ENCODE data around the gene SCG2. TPM values are rescaled to one million over a fixed set of nuclear protein-coding genes. Genes with fewer than 3 reads are reported as not detected.

The SCG2 gene
- total and polyA plus RNA-seq, 2 donors = 0.28 to 0.71 TPM

DNA sequence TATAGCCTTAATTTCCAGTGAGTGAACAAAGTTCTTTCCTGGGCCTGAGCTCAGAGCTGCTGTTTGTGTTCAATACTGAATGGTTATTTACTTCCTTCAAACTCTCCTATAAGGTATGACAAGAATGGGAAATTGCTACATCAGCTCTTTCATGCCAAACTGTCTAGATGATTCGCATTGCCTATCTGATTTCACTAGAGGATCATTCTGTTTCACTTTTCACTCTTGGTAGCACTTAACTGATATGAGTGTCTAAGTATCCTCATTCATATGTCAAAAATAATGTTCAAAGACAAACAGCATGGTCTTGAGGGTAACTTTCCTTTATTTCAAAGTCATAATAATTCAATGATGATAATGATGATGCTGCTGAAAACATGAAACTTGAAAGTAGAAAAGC lies 32.9 kb upstream of the SCG2 start:
- H3K27me3 ChIP-seq (ENCODE audit: control insufficient read depth in 2 of 2, insufficient read depth in 1 of 2, low read length in 1 of 2) = no peaks in the 10 kb centered on the region
- no peak overlapping the region for H3K4me3 ChIP-seq (ENCODE audit: low read length in 2 of 2)
- DNase-seq (ENCODE audit: low read depth in 6 of 9, low spot score in 9 of 9) = no peak
- no peak overlapping the region for H3K27ac ChIP-seq (ENCODE audit: low read depth in 1 of 2, low read length in 1 of 2)
- H3K36me3 ChIP-seq (ENCODE audit: control insufficient read depth in 2 of 2, insufficient read depth in 2 of 2, low read length in 1 of 2) = no peaks in the 10 kb centered on the region
- H3K9me3 ChIP-seq (ENCODE audit: control insufficient read depth in 2 of 2, insufficient read depth in 1 of 2, low read length in 1 of 2) = no peaks in the 10 kb centered on the region
- no peaks in the 10 kb centered on the region for H3K4me1 ChIP-seq (ENCODE audit: control insufficient read depth in 2 of 2, insufficient read depth in 2 of 2, low read length in 2 of 2)
- WGBS = 78% methylated on average over 1 of the region's 1 CpG

- H3K27ac ChIP-seq (ENCODE audit: low read depth in 1 of 2, low read length in 1 of 2) = no peak overlapping the region
- no peaks in the 10 kb centered on the region for H3K36me3 ChIP-seq (ENCODE audit: control insufficient read depth in 2 of 2, insufficient read depth in 2 of 2, low read length in 1 of 2)
- 98% methylated on average over 3 of the region's 3 CpGs for WGBS
- H3K27me3 ChIP-seq (ENCODE audit: control insufficient read depth in 2 of 2, insufficient read depth in 1 of 2, low read length in 1 of 2) = no peaks in the 10 kb centered on the region
- no peak overlapping the region for H3K4me3 ChIP-seq (ENCODE audit: low read length in 2 of 2)
- no peaks in the 10 kb centered on the region for H3K9me3 ChIP-seq (ENCODE audit: control insufficient read depth in 2 of 2, insufficient read depth in 1 of 2, low read length in 1 of 2)
- no peaks in the 10 kb centered on the region for H3K4me1 ChIP-seq (ENCODE audit: control insufficient read depth in 2 of 2, insufficient read depth in 2 of 2, low read length in 2 of 2)
- DNase-seq (ENCODE audit: low read depth in 6 of 9, low spot score in 9 of 9) = no peak
These were observed 32.1 kb upstream of the SCG2 start for GRCh38 chr2:223634238-223634637.

GRCh38 chr2:223633656-223634055 lies 31.5 kb upstream of the SCG2 start:
- WGBS = 91% methylated on average over 6 of the region's 6 CpGs
- Histone ChIP-seq H3K27ac (ENCODE audit: low read depth in 1 of 2, low read length in 1 of 2) (no peak overlapping the region), H3K36me3 (ENCODE audit: control insufficient read depth in 2 of 2, insufficient read depth in 2 of 2, low read length in 1 of 2) (no peaks in the 10 kb centered on the region), H3K4me3 (ENCODE audit: low read length in 2 of 2) (no peak overlapping the region), H3K27me3 (ENCODE audit: control insufficient read depth in 2 of 2, insufficient read depth in 1 of 2, low read length in 1 of 2) (no peaks in the 10 kb centered on the region), H3K9me3 (ENCODE audit: control insufficient read depth in 2 of 2, insufficient read depth in 1 of 2, low read length in 1 of 2) (no peaks in the 10 kb centered on the region), H3K4me1 (ENCODE audit: control insufficient read depth in 2 of 2, insufficient read depth in 2 of 2, low read length in 2 of 2) (no peaks in the 10 kb centered on the region)
- no peak for DNase-seq (ENCODE audit: low read depth in 6 of 9, low spot score in 9 of 9)

GRCh38 chr2:223632826-223633225 lies 30.7 kb upstream of the SCG2 start:
- Histone ChIP-seq H3K4me3 (ENCODE audit: low read length in 2 of 2) (no peak overlapping the region), H3K27ac (ENCODE audit: low read depth in 1 of 2, low read length in 1 of 2) (no peak overlapping the region), H3K27me3 (ENCODE audit: control insufficient read depth in 2 of 2, insufficient read depth in 1 of 2, low read length in 1 of 2) (no peaks in the 10 kb centered on the region), H3K9me3 (ENCODE audit: control insufficient read depth in 2 of 2, insufficient read depth in 1 of 2, low read length in 1 of 2) (no peaks in the 10 kb centered on the region), H3K36me3 (ENCODE audit: control insufficient read depth in 2 of 2, insufficient read depth in 2 of 2, low read length in 1 of 2) (no peaks in the 10 kb centered on the region), H3K4me1 (ENCODE audit: control insufficient read depth in 2 of 2, insufficient read depth in 2 of 2, low read length in 2 of 2) (no peaks in the 10 kb centered on the region)
- WGBS = 95% methylated on average over 2 of the region's 2 CpGs
- DNase-seq (ENCODE audit: low read depth in 6 of 9, low spot score in 9 of 9) = no peak

DNA sequence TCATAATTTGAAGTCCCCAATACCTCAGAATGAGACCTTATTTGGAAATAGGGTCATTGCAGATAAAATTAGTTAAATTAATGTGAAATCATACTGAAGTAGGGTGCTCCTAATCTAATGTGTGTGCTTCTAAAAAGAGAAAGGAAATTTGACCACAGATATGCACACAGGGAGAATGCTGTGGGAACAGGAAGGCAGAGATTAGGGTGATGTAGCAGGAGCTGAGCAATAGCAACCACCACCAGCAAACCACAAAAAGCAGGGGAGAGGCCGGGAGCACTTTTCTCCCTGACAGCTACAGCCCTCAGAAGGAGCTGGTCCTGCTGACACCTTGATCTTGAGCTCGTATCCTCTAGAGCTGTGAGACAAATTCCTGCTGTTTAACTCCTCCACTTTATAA lies 24.6 kb upstream of the SCG2 start:
- Histone ChIP-seq H3K27ac (ENCODE audit: low read depth in 1 of 2, low read length in 1 of 2) (no peak overlapping the region), H3K27me3 (ENCODE audit: control insufficient read depth in 2 of 2, insufficient read depth in 1 of 2, low read length in 1 of 2) (no peaks in the 10 kb centered on the region), H3K36me3 (ENCODE audit: control insufficient read depth in 2 of 2, insufficient read depth in 2 of 2, low read length in 1 of 2) (no peaks in the 10 kb centered on the region), H3K4me1 (ENCODE audit: control insufficient read depth in 2 of 2, insufficient read depth in 2 of 2, low read length in 2 of 2) (no peaks in the 10 kb centered on the region), H3K4me3 (ENCODE audit: low read length in 2 of 2) (no peak overlapping the region), H3K9me3 (ENCODE audit: control insufficient read depth in 2 of 2, insufficient read depth in 1 of 2, low read length in 1 of 2) (no peaks in the 10 kb centered on the region)
- 16% methylated on average over 2 of the region's 2 CpGs for WGBS
- DNase-seq (ENCODE audit: low read depth in 6 of 9, low spot score in 9 of 9) = no peak

DNA sequence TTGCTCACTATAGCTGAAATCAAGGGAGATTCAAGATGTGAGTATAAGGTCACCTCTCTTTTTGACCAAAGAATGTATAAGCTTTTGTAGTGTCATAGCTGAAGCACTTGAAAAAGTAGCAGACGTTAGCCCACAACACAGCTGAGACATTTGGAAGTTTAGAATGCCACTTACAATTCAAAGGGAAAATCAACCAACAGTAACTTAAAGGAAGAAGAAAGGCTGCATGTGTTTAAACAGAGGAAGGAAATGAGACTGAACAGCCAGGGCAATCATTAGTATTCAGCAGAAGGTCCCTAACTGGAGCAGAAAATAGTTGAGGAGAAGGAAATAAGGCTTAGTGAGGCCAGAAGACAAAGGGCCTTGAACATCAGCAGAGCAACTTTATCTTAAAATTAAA lies 23.5 kb upstream of the SCG2 start:
- Histone ChIP-seq H3K4me3 (ENCODE audit: low read length in 2 of 2) (no peak overlapping the region), H3K27me3 (ENCODE audit: control insufficient read depth in 2 of 2, insufficient read depth in 1 of 2, low read length in 1 of 2) (no peaks in the 10 kb centered on the region), H3K27ac (ENCODE audit: low read depth in 1 of 2, low read length in 1 of 2) (no peak overlapping the region), H3K4me1 (ENCODE audit: control insufficient read depth in 2 of 2, insufficient read depth in 2 of 2, low read length in 2 of 2) (no peaks in the 10 kb centered on the region), H3K36me3 (ENCODE audit: control insufficient read depth in 2 of 2, insufficient read depth in 2 of 2, low read length in 1 of 2) (no peaks in the 10 kb centered on the region), H3K9me3 (ENCODE audit: control insufficient read depth in 2 of 2, insufficient read depth in 1 of 2, low read length in 1 of 2) (no peaks in the 10 kb centered on the region)
- 55% methylated on average over 1 of the region's 1 CpG for WGBS
- DNase-seq (ENCODE audit: low read depth in 6 of 9, low spot score in 9 of 9) = no peak

GRCh38 chr2:223621901-223622300 lies 19.7 kb upstream of the SCG2 start:
- H3K27ac ChIP-seq (ENCODE audit: low read depth in 1 of 2, low read length in 1 of 2) = no peak overlapping the region
- H3K27me3 ChIP-seq (ENCODE audit: control insufficient read depth in 2 of 2, insufficient read depth in 1 of 2, low read length in 1 of 2) = peaks cover 0 to 9% of the 10 kb centered on the region in 2 donors
- 66% methylated on average over 7 of the region's 7 CpGs for WGBS
- no peaks in the 10 kb centered on the region for H3K9me3 ChIP-seq (ENCODE audit: control insufficient read depth in 2 of 2, insufficient read depth in 1 of 2, low read length in 1 of 2)
- no peaks in the 10 kb centered on the region for H3K36me3 ChIP-seq (ENCODE audit: control insufficient read depth in 2 of 2, insufficient read depth in 2 of 2, low read length in 1 of 2)
- H3K4me3 ChIP-seq (ENCODE audit: low read length in 2 of 2) = no peak overlapping the region
- DNase-seq (ENCODE audit: low read depth in 6 of 9, low spot score in 9 of 9) = no peak
- no peaks in the 10 kb centered on the region for H3K4me1 ChIP-seq (ENCODE audit: control insufficient read depth in 2 of 2, insufficient read depth in 2 of 2, low read length in 2 of 2)

GRCh38 chr2:223619486-223620129 lies 17.4 kb upstream of the SCG2 start:
- Histone ChIP-seq H3K27ac (ENCODE audit: low read depth in 1 of 2, low read length in 1 of 2) (no peak overlapping the region), H3K4me3 (ENCODE audit: low read length in 2 of 2) (no peak overlapping the region), H3K27me3 (ENCODE audit: control insufficient read depth in 2 of 2, insufficient read depth in 1 of 2, low read length in 1 of 2) (peaks cover 0 to 13% of the 10 kb centered on the region in 2 donors), H3K36me3 (ENCODE audit: control insufficient read depth in 2 of 2, insufficient read depth in 2 of 2, low read length in 1 of 2) (no peaks in the 10 kb centered on the region), H3K4me1 (ENCODE audit: control insufficient read depth in 2 of 2, insufficient read depth in 2 of 2, low read length in 2 of 2) (no peaks in the 10 kb centered on the region), H3K9me3 (ENCODE audit: control insufficient read depth in 2 of 2, insufficient read depth in 1 of 2, low read length in 1 of 2) (no peaks in the 10 kb centered on the region)
- DNase-seq (ENCODE audit: low read depth in 6 of 9, low spot score in 9 of 9) = no peak
- 72% methylated on average over 7 of the region's 7 CpGs for WGBS

- WGBS = 12% methylated on average over 13 of the region's 13 CpGs
- peaks cover 0 to 24% of the 10 kb centered on the region in 2 donors for H3K27me3 ChIP-seq (ENCODE audit: control insufficient read depth in 2 of 2, insufficient read depth in 1 of 2, low read length in 1 of 2)
- no peak for DNase-seq (ENCODE audit: low read depth in 6 of 9, low spot score in 9 of 9)
These were observed 16.2 kb upstream of the SCG2 start for GRCh38 chr2:223618172-223619035.

More at GRCh38 chr2:223618172-223619035, 16.2 kb upstream of the SCG2 start:
- Histone ChIP-seq H3K27ac (ENCODE audit: low read depth in 1 of 2, low read length in 1 of 2) (no peak overlapping the region), H3K4me1 (ENCODE audit: control insufficient read depth in 2 of 2, insufficient read depth in 2 of 2, low read length in 2 of 2) (no peaks in the 10 kb centered on the region), H3K36me3 (ENCODE audit: control insufficient read depth in 2 of 2, insufficient read depth in 2 of 2, low read length in 1 of 2) (no peaks in the 10 kb centered on the region), H3K4me3 (ENCODE audit: low read length in 2 of 2) (no peak overlapping the region), H3K9me3 (ENCODE audit: control insufficient read depth in 2 of 2, insufficient read depth in 1 of 2, low read length in 1 of 2) (no peaks in the 10 kb centered on the region)

Measured in thymus (tissue), 11 donors.